HepG2 (cell line): ENCODE data around the gene STAB2. TPM values are rescaled to one million over a fixed set of nuclear protein-coding genes. Genes with fewer than 3 reads are reported as not detected.

ENCODE experiments used
- ATAC-seq: fragments of 200-7000 bp; cut with Tn5 transposase; 3 replicates; pipeline ENCODE4 v1.9.1; 2020; ENCODE audit warnings: mild to moderate bottlenecking, moderate library complexity
- BruUV-seq: library from RNA; stranded (reverse); fragments of 400-500 nt; replicated peaks from 2 replicates; lab custom pipeline; 2021; lab: Mats Ljungman, UMichigan
- CTCF ChIA-PET: fragments of 300-600 bp; formaldehyde crosslinking; extraction: SDS; loops from one replicate; lab custom pipeline; 2021; ENCODE audit warnings: low total read pairs, inconsistent platforms, low intra/inter-chr PET ratio; lab: Yijun Ruan, JAX
- POLR2A ChIA-PET: fragments of 350-600 bp; sonication (Branson Sonifier 250); formaldehyde crosslinking; loops from one replicate; lab custom pipeline; 2020; ENCODE audit warnings: antibody characterized with exemption, inconsistent platforms; lab: Yijun Ruan, JAX
- DNase-seq: peaks from one replicate; pipeline ENCODE4 v3.0.0-alpha.2; 2015; ENCODE audit warnings: low spot score
- FAIRE-seq: peaks from 3 replicates; lab custom pipeline; 2011; peaks lifted over from hg19 to GRCh38; lab: Jason Lieb, UNC
- H2AFZ ChIP-seq: one replicate; pipeline ENCODE4 v1.6.1; 2011; ENCODE audit warnings: low read length, inconsistent platforms
- H3K27ac ChIP-seq: fragments of 300-600 bp; 3 replicates; pipeline ENCODE4 v1.8.0; 2011; ENCODE audit warnings: mixed run types, mild to moderate bottlenecking, mixed read lengths, low read length, inconsistent platforms; ENCODE audit not compliant: insufficient read depth; ENCODE audit errors: extremely low read length
- H3K27me3 ChIP-seq, 2 experiments: fragments of 200-600 bp in 1 of 2; 2 replicates in 1 of 2; 3 replicates in 1 of 2; pipeline versions ENCODE4 v1.6.0 to v1.8.0; 2011; ENCODE audit warnings: low read length in 2 of 2, mild to moderate bottlenecking in 2 of 2, moderate library complexity in 2 of 2, inconsistent platforms in 1 of 2; ENCODE audit not compliant: insufficient read depth in 2 of 2, control insufficient read depth in 1 of 2
- H3K36me3 ChIP-seq, 2 experiments: fragments of 200-600 bp in 1 of 2; replicated peaks in 1 of 2; 2 replicates in 1 of 2; 3 replicates in 1 of 2; pipeline versions ENCODE4 v1.5.1 to v1.8.0; 2011; ENCODE audit warnings: low read length in 2 of 2, inconsistent platforms in 1 of 2; ENCODE audit not compliant: insufficient read depth in 2 of 2, control insufficient read depth in 1 of 2
- H3K4me1 ChIP-seq: 2 replicates; pipeline ENCODE4 v1.5.1; 2012; ENCODE audit warnings: low read length, inconsistent platforms; ENCODE audit not compliant: insufficient read depth
- H3K4me2 ChIP-seq: 2 replicates; pipeline ENCODE4 v1.6.0; 2011; ENCODE audit warnings: low read depth, low read length, inconsistent platforms
- H3K4me3 ChIP-seq, 3 experiments: fragments of 200-600 bp in 1 of 3; sonication (generic), shearing (Covaris generic) in 1 of 3; replicated peaks in 1 of 3; 2 replicates each; pipeline ENCODE4 v1.5.1; 2011 to 2016; ENCODE audit warnings: low read length in 3 of 3, inconsistent platforms in 2 of 3, low read depth in 2 of 3, mild to moderate bottlenecking in 2 of 3, control low read depth in 1 of 3, mixed read lengths in 1 of 3; ENCODE audit not compliant: insufficient read depth in 1 of 3
- H3K79me2 ChIP-seq: one replicate; pipeline ENCODE4 v1.6.1; 2011; ENCODE audit warnings: low read length, inconsistent platforms; ENCODE audit not compliant: insufficient read depth
- H3K9ac ChIP-seq: 2 replicates; pipeline ENCODE4 v1.6.0; 2011; ENCODE audit warnings: mild to moderate bottlenecking, low read depth, low read length, inconsistent platforms; ENCODE audit not compliant: insufficient read depth
- H3K9me3 ChIP-seq: 2 replicates; pipeline ENCODE4 v1.5.1; 2012; ENCODE audit warnings: mild to moderate bottlenecking, low read length
- H4K20me1 ChIP-seq: 2 replicates; pipeline ENCODE4 v1.6.0; 2011; ENCODE audit warnings: inconsistent platforms, mild to moderate bottlenecking, low read length, moderate library complexity; ENCODE audit not compliant: insufficient read depth
- ATRX ChIP-seq: sonication (generic); formaldehyde crosslinking; IDR thresholded peaks from 2 replicates; pipeline ENCODE4 v1.4.0; 2020; ENCODE audit warnings: missing genetic modification reagents, borderline replicate concordance
- BCL6 ChIP-seq: IDR thresholded peaks from 2 replicates; pipeline ENCODE4 v1.6.1; 2016; ENCODE audit warnings: missing genetic modification reagents, missing compliant biosample characterization
- CBFB ChIP-seq: sonication (generic); formaldehyde crosslinking; IDR thresholded peaks from 2 replicates; pipeline ENCODE4 v1.4.0; 2020; ENCODE audit warnings: missing genetic modification reagents
- ELF1 ChIP-seq: sonication (generic); formaldehyde crosslinking; IDR thresholded peaks from 2 replicates; pipeline ENCODE4 v1.4.0; 2020; ENCODE audit warnings: missing genetic modification reagents
- FOXK1 ChIP-seq: sonication (generic); formaldehyde crosslinking; IDR thresholded peaks from 2 replicates; pipeline ENCODE4 v1.4.0; 2020; ENCODE audit warnings: low read depth, missing genetic modification reagents, borderline replicate concordance
- HCFC1 ChIP-seq: fragments of 150-350 bp; IDR thresholded peaks from 2 replicates; pipeline ENCODE4 v1.6.1; 2014; ENCODE audit warnings: low read depth, low read length
- KAT7 ChIP-seq: IDR thresholded peaks from 2 replicates; pipeline ENCODE4 v1.6.1; 2018; ENCODE audit warnings: borderline replicate concordance, missing compliant biosample characterization
- NFRKB ChIP-seq: fragments of 450-650 bp; IDR thresholded peaks from 2 replicates; pipeline ENCODE4 v1.6.1; 2017
- ZBTB49 ChIP-seq: sonication (generic); formaldehyde crosslinking; IDR thresholded peaks from 2 replicates; pipeline ENCODE4 v1.4.0; 2020; ENCODE audit warnings: missing genetic modification reagents, borderline replicate concordance
- ZNF225 ChIP-seq: sonication (generic); formaldehyde crosslinking; IDR thresholded peaks from 2 replicates; pipeline ENCODE4 v1.4.0; 2020; ENCODE audit warnings: mild to moderate bottlenecking, missing genetic modification reagents
- ZNF30 ChIP-seq: sonication (generic); formaldehyde crosslinking; IDR thresholded peaks from 2 replicates; pipeline ENCODE4 v1.5.0; 2020; ENCODE audit warnings: mild to moderate bottlenecking, missing genetic modification reagents
- ZNF333 ChIP-seq: sonication (generic); formaldehyde crosslinking; IDR thresholded peaks from 2 replicates; pipeline ENCODE4 v1.4.0; 2020; ENCODE audit warnings: mild to moderate bottlenecking, missing genetic modification reagents, borderline replicate concordance
- ZNF790 ChIP-seq: sonication (generic); formaldehyde crosslinking; IDR thresholded peaks from 2 replicates; pipeline ENCODE4 v1.8.0; 2022; ENCODE audit warnings: missing genetic modification reagents, mild to moderate bottlenecking, borderline replicate concordance
- ZNF800 ChIP-seq: sonication (generic); formaldehyde crosslinking; IDR thresholded peaks from 2 replicates; pipeline ENCODE4 v1.4.0; 2020; ENCODE audit warnings: missing genetic modification reagents
- ZSCAN21 ChIP-seq: sonication (generic); formaldehyde crosslinking; IDR thresholded peaks from 2 replicates; pipeline ENCODE4 v1.8.0; 2022; ENCODE audit warnings: mild to moderate bottlenecking, missing genetic modification reagents, moderate library complexity, borderline replicate concordance
- WGBS: methylation state at CpG from one replicate; pipeline ENCODE4 v1.1.6; 2017; ENCODE audit warnings: low lambda C conversion rate; 5-methylcytosine and 5-hydroxymethylcytosine counted together
- in situ Hi-C: cut with HindIII; loops from 2 replicates; pipeline ENCODE4 v1.10.0; 2017; ENCODE audit warnings: low pct_unique_long_range_greater_than_20kb; ENCODE audit not compliant: extremely low pct_ligation_motif_present
- intact Hi-C: fragments of 100-400 bp; cut with micrococcal nuclease; formaldehyde crosslinking; loops from one replicate; pipeline ENCODE4 v1.10.0; 2022; ENCODE audit not compliant: unreplicated experiment
- polyA plus RNA-seq, 8 experiments: library from polyadenylated mRNA; depleted of rRNA in 3 of 8; stranded (reverse) in 7 of 8; unstranded in 1 of 8; fragments of >200 nt; fragmentation: Illumina TruSeq in 4 of 8; extraction: Trizol in 4 of 8; gene quantifications; 2 replicates each; pipeline versions ENCODE4 v1.2.1 to v1.2.3, GENCODE V29; 2011 to 2016; ENCODE audit warnings: low read depth in 4 of 8, missing spikeins in 1 of 8, mixed read lengths in 1 of 8; ENCODE audit not compliant: insufficient read depth in 1 of 8
- total RNA-seq, 5 experiments: library from RNA; depleted of rRNA; stranded (reverse); fragments of >200 nt; fragmentation: Illumina TruSeq; extraction: Trizol; gene quantifications; 2 replicates each; pipeline ENCODE4 v1.2.3, GENCODE V29; 2016; ENCODE audit warnings: low read depth in 1 of 5
- TF ChIP-seq, protein P1 (sequence below): sonication (generic); formaldehyde crosslinking; conservative IDR thresholded peaks from 2 replicates; pipeline ENCODE4 v1.8.0; 2022; ENCODE audit warnings: missing genetic modification reagents
- TF ChIP-seq, protein P2 (sequence below): sonication (generic); formaldehyde crosslinking; IDR thresholded peaks from 2 replicates; pipeline ENCODE4 v1.4.0; 2020; ENCODE audit warnings: missing genetic modification reagents

The STAB2 gene
- total and polyA plus RNA-seq, 2 of the 13 experiments (the other 11 are each of a cell fraction or from before 2014, with no cell fraction given): not detected

- H3K27ac ChIP-seq: no peak overlapping the region
- peaks cover 35% of the 10 kb centered on the region for H3K4me1 ChIP-seq
These were observed 211.5 kb downstream of the STAB2 start for GRCh38 chr12:103798586-103798985.

GRCh38 chr12:103799504-103799856 lies 212.4 kb downstream of the STAB2 start:
- CTCF ChIA-PET: no interaction called here
- Histone ChIP-seq H3K4me2 (no peak overlapping the region), H4K20me1 (no peaks in the 10 kb centered on the region), H3K27ac (no peak overlapping the region), H3K9me3 (no peaks in the 10 kb centered on the region), H3K36me3 (peaks cover 10 to 34% of the 10 kb centered on the region in 2 experiments), H3K4me1 (peaks cover 36% of the 10 kb centered on the region), H2AFZ (no peak overlapping the region), H3K79me2 (no peaks in the 10 kb centered on the region), H3K27me3 (no peaks in the 10 kb centered on the region), H3K4me3 (no peak overlapping the region), H3K9ac (no peak overlapping the region)
- BruUV-seq: no TSS peak
- ATAC-seq: no peak
- in situ Hi-C loops (no loop called here), intact Hi-C loops (no loop called here)
- no peak for FAIRE-seq
- 91% methylated on average over 4 of the region's 4 CpGs for WGBS
- no peak for DNase-seq
- POLR2A ChIA-PET: no interaction called here
- TF ChIP-seq BCL6 (CRISPR knock-in tag) (no peak), ELF1 (CRISPR knock-in tag) (no peak), NFRKB (no peak), ZNF225 (CRISPR knock-in tag) (no peak), KAT7 (CRISPR knock-in tag) (no peak), ZNF800 (CRISPR knock-in tag) (no peak), ZNF30 (CRISPR knock-in tag) (no peak), ZBTB49 (no peak)

More at GRCh38 chr12:103798586-103798985, 211.5 kb downstream of the STAB2 start:
- Histone ChIP-seq H3K9me3 (no peaks in the 10 kb centered on the region), H3K36me3 (peaks cover 10 to 43% of the 10 kb centered on the region in 2 experiments), H3K27me3 (no peaks in the 10 kb centered on the region)
- DNase-seq (no peak), FAIRE-seq (no peak)
- no TSS peak for BruUV-seq
- in situ Hi-C loops: no loop called here
- TF ChIP-seq ZNF790 (CRISPR knock-in tag) (no peak), ZSCAN21 (CRISPR knock-in tag) (no peak), HCFC1 (no peak), FOXK1 (CRISPR knock-in tag) (no peak), CBFB (CRISPR knock-in tag) (no peak), ATRX (no peak), ZNF333 (CRISPR knock-in tag) (no peak)
- TF ChIP-seq, protein P1, sequence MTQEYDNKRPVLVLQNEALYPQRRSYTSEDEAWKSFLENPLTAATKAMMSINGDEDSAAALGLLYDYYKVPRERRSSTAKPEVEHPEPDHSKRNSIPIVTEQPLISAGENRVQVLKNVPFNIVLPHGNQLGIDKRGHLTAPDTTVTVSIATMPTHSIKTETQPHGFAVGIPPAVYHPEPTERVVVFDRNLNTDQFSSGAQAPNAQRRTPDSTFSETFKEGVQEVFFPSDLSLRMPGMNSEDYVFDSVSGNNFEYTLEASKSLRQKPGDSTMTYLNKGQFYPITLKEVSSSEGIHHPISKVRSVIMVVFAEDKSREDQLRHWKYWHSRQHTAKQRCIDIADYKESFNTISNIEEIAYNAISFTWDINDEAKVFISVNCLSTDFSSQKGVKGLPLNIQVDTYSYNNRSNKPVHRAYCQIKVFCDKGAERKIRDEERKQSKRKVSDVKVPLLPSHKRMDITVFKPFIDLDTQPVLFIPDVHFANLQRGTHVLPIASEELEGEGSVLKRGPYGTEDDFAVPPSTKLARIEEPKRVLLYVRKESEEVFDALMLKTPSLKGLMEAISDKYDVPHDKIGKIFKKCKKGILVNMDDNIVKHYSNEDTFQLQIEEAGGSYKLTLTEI (CRISPR knock-in tag): no peak
- TF ChIP-seq, protein P2, sequence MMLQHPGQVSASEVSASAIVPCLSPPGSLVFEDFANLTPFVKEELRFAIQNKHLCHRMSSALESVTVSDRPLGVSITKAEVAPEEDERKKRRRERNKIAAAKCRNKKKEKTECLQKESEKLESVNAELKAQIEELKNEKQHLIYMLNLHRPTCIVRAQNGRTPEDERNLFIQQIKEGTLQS (CRISPR knock-in tag): no peak
- TF ChIP-seq, all 625 proteins: peak for 0
- ChIA-PET POLR2A (no interaction called here), CTCF (no interaction called here)
- Histone ChIP-seq H4K20me1 (no peaks in the 10 kb centered on the region), H2AFZ (no peak overlapping the region), H3K79me2 (no peaks in the 10 kb centered on the region), H3K4me2 (no peak overlapping the region), H3K9ac (no peak overlapping the region), H3K4me3 (no peak overlapping the region)
- WGBS: 94% methylated on average over 4 of the region's 4 CpGs
- intact Hi-C loops: no loop called here
- no peak for ATAC-seq
